Astrocyte (in vitro differentiated cells and primary cell): ENCODE measurements around the gene RPP14.

Experiments used
- EZH2 ChIP-seq: IDR thresholded peaks from 2 replicates; pipeline ENCODE4 v1.6.1; 2012; ENCODE audit warnings: mild to moderate bottlenecking, low read length, inconsistent platforms; ENCODE audit not compliant: insufficient read depth
- TF ChIP-seq, protein P1 (sequence below): IDR thresholded peaks from 2 replicates; pipeline ENCODE4 v1.5.1; 2011; ENCODE audit warnings: low read depth, mild to moderate bottlenecking, inconsistent platforms, low read length, moderate library complexity; ENCODE audit not compliant: insufficient read depth

DNA sequence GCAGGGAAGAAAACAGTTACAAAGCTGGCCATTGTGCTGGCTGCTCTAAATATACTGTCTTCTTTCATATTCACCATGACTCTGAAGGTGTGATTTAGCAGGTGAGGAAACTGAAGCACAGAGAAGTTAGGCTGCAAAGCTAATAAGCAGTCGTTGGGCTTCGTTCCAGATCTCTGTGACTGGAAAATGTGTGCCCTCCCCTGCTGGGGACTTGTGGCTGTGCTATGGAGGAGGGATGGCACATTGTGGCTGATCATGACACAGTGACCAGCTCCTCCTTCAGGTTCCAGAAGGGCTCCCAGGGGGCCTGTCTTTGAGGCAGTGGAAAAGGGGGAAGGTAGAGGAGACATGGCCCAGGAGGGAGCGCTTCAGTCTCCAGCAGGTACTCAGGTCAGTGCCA is 45.9 kb downstream of the RPP14 start:
- TF ChIP-seq, protein P1, sequence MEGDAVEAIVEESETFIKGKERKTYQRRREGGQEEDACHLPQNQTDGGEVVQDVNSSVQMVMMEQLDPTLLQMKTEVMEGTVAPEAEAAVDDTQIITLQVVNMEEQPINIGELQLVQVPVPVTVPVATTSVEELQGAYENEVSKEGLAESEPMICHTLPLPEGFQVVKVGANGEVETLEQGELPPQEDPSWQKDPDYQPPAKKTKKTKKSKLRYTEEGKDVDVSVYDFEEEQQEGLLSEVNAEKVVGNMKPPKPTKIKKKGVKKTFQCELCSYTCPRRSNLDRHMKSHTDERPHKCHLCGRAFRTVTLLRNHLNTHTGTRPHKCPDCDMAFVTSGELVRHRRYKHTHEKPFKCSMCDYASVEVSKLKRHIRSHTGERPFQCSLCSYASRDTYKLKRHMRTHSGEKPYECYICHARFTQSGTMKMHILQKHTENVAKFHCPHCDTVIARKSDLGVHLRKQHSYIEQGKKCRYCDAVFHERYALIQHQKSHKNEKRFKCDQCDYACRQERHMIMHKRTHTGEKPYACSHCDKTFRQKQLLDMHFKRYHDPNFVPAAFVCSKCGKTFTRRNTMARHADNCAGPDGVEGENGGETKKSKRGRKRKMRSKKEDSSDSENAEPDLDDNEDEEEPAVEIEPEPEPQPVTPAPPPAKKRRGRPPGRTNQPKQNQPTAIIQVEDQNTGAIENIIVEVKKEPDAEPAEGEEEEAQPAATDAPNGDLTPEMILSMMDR, result no peak
- no peak for TF ChIP-seq EZH2
